Mesendoderm (in vitro differentiated cells): ENCODE data around the gene UFM1.

Experiments used
- DNase-seq: peaks from one replicate; pipeline ENCODE4 v3.0.0; 2013
- H2AK5ac ChIP-seq: 2 replicates; pipeline ENCODE4 v1.6.1; 2013; ENCODE audit warnings: low read length, inconsistent platforms
- H2BK120ac ChIP-seq: 2 replicates; pipeline ENCODE4 v1.6.1; 2013; ENCODE audit warnings: low read depth, mild to moderate bottlenecking, low read length, moderate library complexity, mixed read lengths
- H2BK15ac ChIP-seq: replicated peaks from 2 replicates; pipeline ENCODE4 v1.6.1; 2013; ENCODE audit warnings: low read depth, mild to moderate bottlenecking, moderate library complexity
- H2BK5ac ChIP-seq: 2 replicates; pipeline ENCODE4 v1.6.1; 2013; ENCODE audit warnings: low read length, inconsistent platforms
- H3K18ac ChIP-seq: 2 replicates; pipeline ENCODE4 v1.6.1; 2013; ENCODE audit warnings: mild to moderate bottlenecking, low read length, mixed read lengths
- H3K23ac ChIP-seq: one replicate; pipeline ENCODE4 v1.6.1; 2013; ENCODE audit warnings: low read length
- H3K27ac ChIP-seq: 2 replicates; pipeline ENCODE4 v1.5.1; 2013; ENCODE audit warnings: low read depth, mild to moderate bottlenecking, inconsistent platforms, low read length, moderate library complexity
- H3K27me3 ChIP-seq: 2 replicates; pipeline ENCODE4 v1.6.1; 2013; ENCODE audit warnings: low read length, control low read depth, mild to moderate bottlenecking, inconsistent platforms; ENCODE audit not compliant: insufficient read depth, poor library complexity
- H3K36me3 ChIP-seq: 2 replicates; pipeline ENCODE4 v1.6.1; 2013; ENCODE audit warnings: low read length, inconsistent platforms; ENCODE audit not compliant: control insufficient read depth, insufficient read depth
- H3K4ac ChIP-seq: one replicate; pipeline ENCODE4 v1.6.1; 2013; ENCODE audit warnings: low read depth, mild to moderate bottlenecking, low read length, moderate library complexity
- H3K4me1 ChIP-seq: 2 replicates; pipeline ENCODE4 v1.6.1; 2013; ENCODE audit warnings: low read depth, low read length, inconsistent platforms; ENCODE audit not compliant: control insufficient read depth
- H3K4me2 ChIP-seq: 2 replicates; pipeline ENCODE4 v1.6.1; 2013; ENCODE audit warnings: low read length
- H3K4me3 ChIP-seq: 2 replicates; pipeline ENCODE4 v1.5.1; 2013; ENCODE audit warnings: mild to moderate bottlenecking, low read length
- H3K56ac ChIP-seq: one replicate; pipeline ENCODE4 v1.6.1; 2013; ENCODE audit warnings: low read length
- H3K79me1 ChIP-seq: 2 replicates; pipeline ENCODE4 v1.6.1; 2013; ENCODE audit warnings: low read length, inconsistent platforms
- H3K79me2 ChIP-seq: 2 replicates; pipeline ENCODE4 v1.6.1; 2013; ENCODE audit warnings: mild to moderate bottlenecking, low read length; ENCODE audit not compliant: control insufficient read depth, insufficient read depth
- H3K9ac ChIP-seq: 2 replicates; pipeline ENCODE4 v1.6.1; 2013; ENCODE audit warnings: low read length, inconsistent platforms
- H4K5ac ChIP-seq: one replicate; pipeline ENCODE4 v1.6.1; 2013; ENCODE audit warnings: low read length
- H4K8ac ChIP-seq: one replicate; pipeline ENCODE4 v1.6.1; 2013; ENCODE audit warnings: low read depth, mild to moderate bottlenecking, control low read depth, low read length, moderate library complexity
- WGBS: extraction: QIAGEN DNeasy Blood & Tissue Kit; methylation state at CpG from one replicate; pipeline ENCODE4 v1.1.7; 2013; ENCODE audit warnings: low lambda C conversion rate, missing lambda C conversion rate; ENCODE audit not compliant: insufficient coverage; ENCODE audit errors: extremely low coverage; 5-methylcytosine and 5-hydroxymethylcytosine counted together

UFM1 gene

GRCh38 chr13:38409771-38410170 lies 60.1 kb downstream of the UFM1 start:
- DNase-seq: no peak
- no peaks in the 10 kb centered on the region for H3K36me3 ChIP-seq

GRCh38 chr13:38412266-38412665 lies 62.6 kb downstream of the UFM1 start:
- Histone ChIP-seq H2BK15ac (no peak overlapping the region), H2AK5ac (no peak overlapping the region), H4K5ac (no peak overlapping the region), H3K79me1 (no peaks in the 10 kb centered on the region), H3K27ac (no peak overlapping the region), H2BK120ac (no peak overlapping the region), H3K79me2 (no peaks in the 10 kb centered on the region), H3K4me1 (no peaks in the 10 kb centered on the region), H3K9ac (no peak overlapping the region), H4K8ac (no peak overlapping the region), H3K4me2 (no peak overlapping the region), H3K23ac (no peak overlapping the region), H3K4ac (no peak overlapping the region), H3K27me3 (no peaks in the 10 kb centered on the region), H3K36me3 (no peaks in the 10 kb centered on the region), H3K56ac (no peak overlapping the region), H2BK5ac (no peak overlapping the region), H3K4me3 (no peak overlapping the region), H3K18ac (no peak overlapping the region)
- no CpG with 5 or more reads among the region's 1 CpG for whole genome bisulfite sequencing
- no peak for DNase-seq

More at GRCh38 chr13:38409771-38410170, 60.1 kb downstream of the UFM1 start:
- Histone ChIP-seq H2BK15ac (no peak overlapping the region), H2BK5ac (no peak overlapping the region), H3K79me2 (no peaks in the 10 kb centered on the region), H3K9ac (no peak overlapping the region), H3K4me2 (no peak overlapping the region), H3K18ac (no peak overlapping the region), H3K23ac (no peak overlapping the region), H3K4me1 (no peaks in the 10 kb centered on the region), H3K4me3 (no peak overlapping the region), H4K8ac (no peak overlapping the region), H3K56ac (no peak overlapping the region), H3K27me3 (no peaks in the 10 kb centered on the region), H3K79me1 (no peaks in the 10 kb centered on the region), H3K27ac (no peak overlapping the region), H3K4ac (no peak overlapping the region), H4K5ac (no peak overlapping the region), H2BK120ac (no peak overlapping the region), H2AK5ac (no peak overlapping the region)
- WGBS: no CpG with 5 or more reads among the region's 2 CpGs
